ENCODE data around the gene CP.

GRCh38 chr3:149215515-149215914 is 6.1 kb downstream of the CP start:
- TF ChIP-seq CTCF (IDR thresholded peaks at IDR 0.05) (no peak), POLR2A (IDR thresholded peaks at IDR 0.05) (no peak)

Data from right lobe of liver (tissue), 4 donors.